ENCODE data around the gene ADAMTS16. TPM values are rescaled to one million over a fixed set of nuclear protein-coding genes. Genes with fewer than 3 reads are reported as not detected.

ADAMTS16 gene
- total RNA-seq, 1 donor = not detected

DNA sequence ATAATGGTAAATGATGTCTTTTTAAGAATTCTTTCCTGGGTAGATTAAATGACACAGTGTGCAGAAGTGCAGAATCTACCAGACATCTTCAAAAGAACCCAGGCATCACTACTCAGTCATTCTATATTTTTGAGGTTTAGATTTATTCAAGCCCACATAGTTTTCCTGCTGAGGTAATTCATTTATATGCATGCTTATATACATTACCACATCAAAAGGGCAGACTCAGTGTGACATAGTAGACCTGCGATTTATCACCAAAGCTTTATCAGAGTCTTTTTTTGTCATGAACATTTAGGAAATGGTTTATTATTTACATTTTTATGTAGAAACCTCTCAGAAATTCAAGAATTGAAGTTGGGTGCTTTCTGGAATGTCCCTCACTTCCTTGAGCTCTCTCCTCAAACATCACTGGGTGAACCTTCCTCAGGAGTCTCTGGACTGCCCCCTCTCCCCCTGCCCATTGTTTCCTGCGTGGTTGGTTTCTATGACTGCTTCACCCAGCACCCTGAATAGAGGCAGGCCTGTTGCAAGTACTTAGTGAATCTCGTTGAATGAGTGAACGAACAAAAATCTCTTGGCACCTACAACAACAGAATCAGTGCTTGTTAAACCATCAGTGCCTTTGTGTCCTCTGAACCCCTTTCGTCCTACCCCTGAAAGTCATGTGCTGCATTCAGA, 42.5 kb downstream of the ADAMTS16 start:
- DNase-seq (ENCODE audit: low read depth in 2 of 3, low spot score in 2 of 3) = no peak

DNA sequence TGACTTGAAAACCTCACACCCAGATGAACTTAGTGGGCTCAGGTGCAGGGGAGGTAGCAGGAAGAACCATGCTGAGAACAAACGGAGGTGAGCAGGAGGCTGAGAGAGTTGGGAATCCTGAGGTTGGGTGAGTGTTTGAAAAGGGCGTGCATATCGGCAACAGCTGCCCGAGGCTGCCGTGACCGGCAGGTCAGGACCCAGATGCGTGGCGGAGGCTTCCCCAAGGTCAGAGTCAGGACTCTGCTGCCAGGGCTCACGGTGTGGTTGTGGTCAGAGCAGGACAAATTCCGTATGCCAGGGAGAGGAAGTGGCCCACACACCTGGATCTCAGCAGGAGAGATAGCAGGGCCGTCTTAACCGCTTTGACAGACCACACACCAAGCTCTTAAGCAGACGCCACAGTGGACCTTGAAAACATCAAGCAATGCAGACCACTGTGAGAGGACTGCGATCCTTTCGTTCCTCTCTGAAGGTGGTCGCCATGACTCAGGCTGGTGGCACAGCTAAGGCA, 43.1 kb downstream of the ADAMTS16 start:
- no peak for DNase-seq (ENCODE audit: low read depth in 2 of 3, low spot score in 2 of 3)

DNA sequence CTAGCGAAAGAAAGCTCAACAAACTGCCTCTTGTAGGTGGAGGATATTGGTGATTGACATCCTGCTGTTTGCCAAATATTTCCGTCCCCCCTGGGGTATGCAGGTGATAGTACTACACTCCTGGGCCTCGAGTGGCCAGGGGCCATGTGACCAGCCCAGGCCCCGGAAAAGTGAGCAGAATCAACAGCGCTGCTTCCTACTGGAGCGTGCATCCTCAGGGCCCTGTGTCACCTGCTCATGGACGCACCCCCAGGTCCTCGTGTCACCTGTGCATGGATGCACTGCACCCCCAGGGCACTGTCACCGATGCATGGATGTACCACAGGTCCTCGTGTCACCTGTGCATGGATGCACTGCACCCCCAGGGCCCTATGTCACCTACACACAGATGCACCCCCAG, 43.8 kb downstream of the ADAMTS16 start:
- no peak for DNase-seq (ENCODE audit: low read depth in 2 of 3, low spot score in 2 of 3)

DNA sequence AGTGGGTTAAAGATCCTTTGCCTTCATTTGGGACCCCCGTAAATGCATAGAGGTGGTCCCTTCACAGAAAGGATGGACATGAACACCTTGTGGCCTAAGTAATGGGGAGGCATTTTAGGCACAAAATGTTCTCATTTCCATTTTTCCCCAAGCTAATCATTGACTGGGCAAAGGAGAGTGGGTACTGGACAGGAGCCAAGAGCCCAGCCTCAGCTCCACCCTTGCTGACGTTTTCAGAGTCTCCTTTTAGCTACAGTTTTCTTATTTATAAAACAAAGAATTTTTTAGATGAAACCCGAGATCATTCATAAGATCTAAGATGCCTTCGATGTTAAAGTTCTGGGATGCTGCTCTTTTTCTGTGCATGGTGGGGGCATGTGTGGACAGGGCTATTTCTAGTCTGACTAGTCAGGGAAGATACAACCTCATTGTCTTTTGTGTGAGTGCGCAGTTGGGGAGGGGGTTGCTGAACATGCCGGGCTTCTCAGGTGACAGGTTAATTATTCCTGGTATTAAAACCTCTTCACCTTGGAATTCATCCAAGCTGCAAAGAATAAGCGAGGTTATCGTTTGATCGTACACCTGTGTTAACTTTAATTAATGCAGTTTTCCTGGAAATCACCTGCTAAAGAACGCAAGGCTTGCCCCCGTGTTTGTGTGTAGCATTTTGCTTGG, 48.4 kb downstream of the ADAMTS16 start:
- no peak for DNase-seq (ENCODE audit: low read depth in 2 of 3, low spot score in 2 of 3)

DNA sequence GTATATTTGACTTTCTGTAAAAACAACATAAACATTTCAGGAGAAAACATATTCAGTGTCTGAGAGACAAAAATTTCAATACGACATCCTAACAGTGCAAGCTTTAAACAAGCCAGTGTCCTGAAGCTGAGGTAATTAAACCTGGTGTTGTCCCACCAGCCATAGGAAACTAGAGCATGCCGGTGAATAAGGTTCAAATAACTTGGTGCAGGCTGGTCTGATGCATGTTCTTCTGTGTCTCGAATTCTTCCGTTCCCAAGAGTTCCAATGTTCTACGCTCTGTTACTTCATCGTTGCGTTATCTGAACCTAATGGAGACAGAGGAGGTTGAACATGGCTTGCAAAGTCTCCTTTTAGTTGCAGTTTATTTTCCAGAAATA, 48.9 kb downstream of the ADAMTS16 start:
- no peak for DNase-seq (ENCODE audit: low read depth in 2 of 3, low spot score in 2 of 3)

DNA sequence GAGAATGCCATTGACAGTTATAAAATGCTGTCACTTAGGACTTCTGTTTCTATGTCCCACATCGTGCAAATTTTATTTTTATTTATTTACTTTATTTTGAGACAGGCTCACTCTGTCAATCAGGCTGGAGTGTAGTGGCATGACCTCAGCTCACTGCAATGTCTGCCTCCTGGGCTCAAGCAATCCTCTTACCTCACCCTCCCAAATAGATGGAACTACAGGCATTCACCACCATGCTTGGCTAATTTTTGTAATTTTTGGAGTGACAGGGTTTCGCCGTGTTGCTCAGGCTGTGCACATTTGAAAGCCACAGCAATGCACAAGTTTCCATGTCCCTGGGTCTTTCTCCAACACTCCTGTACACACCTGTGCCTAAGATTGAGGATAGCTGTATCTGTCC, 51.8 kb downstream of the ADAMTS16 start:
- no peak for DNase-seq (ENCODE audit: low read depth in 2 of 3, low spot score in 2 of 3)

DNA sequence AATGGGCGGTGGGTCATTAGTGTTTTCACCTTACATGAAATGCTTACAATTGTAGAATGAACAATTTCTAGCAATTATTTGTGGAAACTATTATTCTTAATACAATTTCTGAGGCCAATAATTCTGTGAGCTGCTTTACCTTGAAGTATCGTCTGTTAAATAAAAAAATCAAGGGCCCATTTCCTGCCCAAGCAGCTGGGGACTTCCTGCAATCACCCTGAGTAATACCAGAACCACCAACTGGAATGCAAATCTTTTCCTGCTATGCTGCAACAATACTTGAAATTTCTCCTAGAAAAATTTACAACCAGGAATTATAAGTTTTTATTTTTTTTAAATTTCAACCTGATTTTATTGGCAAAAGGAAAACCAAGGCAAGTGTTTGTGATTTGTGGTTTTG, 52.6 kb downstream of the ADAMTS16 start:
- DNase-seq (ENCODE audit: low read depth in 2 of 3, low spot score in 2 of 3) = no peak

DNA sequence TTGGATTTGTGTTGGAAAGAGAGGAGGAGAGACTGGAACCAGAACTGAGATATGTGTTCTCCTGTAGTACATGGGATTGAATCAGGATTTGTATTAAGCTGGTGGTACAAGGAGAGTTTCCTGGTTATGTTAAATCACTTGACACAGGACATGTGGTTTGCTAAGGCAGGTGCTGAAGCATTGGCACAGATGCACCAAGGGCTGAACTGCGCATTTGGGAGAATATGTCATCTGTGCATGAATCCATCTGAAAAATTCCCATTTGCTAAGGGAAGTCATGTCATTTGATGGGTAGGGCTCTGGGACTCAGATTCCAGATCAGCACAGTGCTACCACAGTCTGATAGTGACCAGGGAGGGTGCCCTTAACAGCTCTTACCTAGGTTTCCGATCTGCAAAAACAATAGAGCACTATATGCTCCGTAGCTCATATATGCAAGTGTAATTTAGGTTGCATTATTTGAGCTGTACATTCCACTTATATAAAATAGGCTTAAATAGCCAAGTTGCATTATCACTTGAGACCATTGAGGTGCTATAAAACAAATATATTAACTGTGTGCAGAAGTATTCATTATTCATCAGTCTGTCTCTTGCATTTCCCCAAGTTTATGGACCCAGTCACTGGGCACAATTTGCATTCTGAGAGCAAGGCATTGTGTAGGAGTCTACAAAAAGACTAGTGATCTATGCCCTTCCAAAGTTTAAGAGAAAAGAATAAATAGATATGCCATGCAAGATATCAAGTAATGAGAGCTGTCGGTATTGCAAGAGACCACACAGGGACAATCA, 55.2 kb downstream of the ADAMTS16 start:
- no peak for DNase-seq (ENCODE audit: low read depth in 2 of 3, low spot score in 2 of 3)

DNA sequence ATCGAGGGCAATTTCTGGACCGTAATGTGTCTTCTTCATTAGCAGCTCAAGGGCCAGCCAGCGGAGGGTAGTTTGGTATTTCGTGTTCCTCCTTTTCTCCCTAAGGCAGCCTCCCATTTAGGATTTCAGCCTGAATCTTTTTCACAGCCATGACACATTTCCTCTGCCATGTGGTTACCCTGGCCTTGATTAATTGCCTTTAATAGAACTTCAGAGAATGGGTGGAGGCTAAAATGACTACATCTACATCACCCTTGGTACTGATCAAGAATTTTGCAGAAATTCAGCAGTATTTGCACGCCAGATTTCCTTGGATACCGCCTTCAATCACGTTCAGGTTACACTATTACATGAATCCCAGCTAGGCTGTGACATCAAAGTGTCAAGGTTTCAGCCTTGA, 58.0 kb downstream of the ADAMTS16 start:
- no peak for DNase-seq (ENCODE audit: low read depth in 2 of 3, low spot score in 2 of 3)

DNA sequence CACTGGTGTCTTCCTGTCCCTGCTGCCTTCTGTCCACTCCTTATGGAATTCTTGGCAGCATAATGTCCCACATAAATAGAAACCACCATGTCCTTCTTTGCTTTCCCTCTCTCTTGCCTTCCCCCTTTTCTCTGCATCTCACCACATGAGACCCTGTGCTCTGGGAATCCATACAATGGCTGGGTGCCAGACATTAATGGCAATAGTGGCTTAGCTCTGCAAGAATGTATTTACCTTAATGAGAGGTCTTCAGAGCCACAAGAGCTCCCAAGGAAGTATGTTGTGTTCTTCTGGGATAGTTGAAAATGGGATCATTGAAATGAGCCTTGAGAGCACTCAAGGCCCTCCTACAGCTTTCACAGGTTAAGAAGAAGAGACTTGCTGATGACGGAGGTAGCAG, 58.7 kb downstream of the ADAMTS16 start:
- DNase-seq (ENCODE audit: low read depth in 2 of 3, low spot score in 2 of 3) = no peak

DNA sequence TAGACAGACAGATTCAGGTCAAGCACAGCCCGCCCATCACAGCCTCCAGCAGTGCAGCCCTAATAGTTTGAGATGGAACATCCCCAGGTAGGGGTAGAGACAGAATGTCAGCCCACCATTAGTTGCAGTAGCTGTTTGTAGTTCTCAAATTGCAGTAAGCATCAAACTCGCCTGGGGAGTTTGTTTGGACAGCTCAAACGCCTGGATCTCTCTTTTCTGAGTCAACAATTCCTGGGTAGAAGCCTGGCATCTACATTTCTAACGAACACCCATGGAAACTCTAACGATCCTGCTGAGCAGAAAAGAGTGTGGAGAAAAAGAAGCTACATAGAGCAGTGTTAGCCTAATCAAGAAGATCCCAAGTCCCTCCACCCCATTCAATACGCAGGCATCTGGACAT, 59.4 kb downstream of the ADAMTS16 start:
- no peak for DNase-seq (ENCODE audit: low read depth in 2 of 3, low spot score in 2 of 3)

DNA sequence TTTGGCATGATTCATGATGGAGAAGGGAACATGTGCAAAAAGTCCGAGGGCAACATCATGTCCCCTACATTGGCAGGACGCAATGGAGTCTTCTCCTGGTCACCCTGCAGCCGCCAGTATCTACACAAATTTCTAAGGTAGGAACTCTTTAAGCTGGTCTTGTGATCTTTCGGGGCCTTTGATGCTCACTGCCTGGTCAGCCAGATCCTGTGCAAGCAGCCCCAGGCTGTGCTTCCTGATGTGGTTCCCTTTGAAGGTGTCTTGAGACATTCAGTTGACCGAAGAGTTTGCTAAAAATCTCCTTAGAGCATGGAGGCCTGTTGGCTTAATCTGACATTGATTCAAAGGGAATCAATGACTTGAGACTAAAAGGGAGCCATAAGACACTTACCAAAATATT, 60.0 kb downstream of the ADAMTS16 start:
- DNase-seq (ENCODE audit: low read depth in 2 of 3, low spot score in 2 of 3) = no peak

DNA sequence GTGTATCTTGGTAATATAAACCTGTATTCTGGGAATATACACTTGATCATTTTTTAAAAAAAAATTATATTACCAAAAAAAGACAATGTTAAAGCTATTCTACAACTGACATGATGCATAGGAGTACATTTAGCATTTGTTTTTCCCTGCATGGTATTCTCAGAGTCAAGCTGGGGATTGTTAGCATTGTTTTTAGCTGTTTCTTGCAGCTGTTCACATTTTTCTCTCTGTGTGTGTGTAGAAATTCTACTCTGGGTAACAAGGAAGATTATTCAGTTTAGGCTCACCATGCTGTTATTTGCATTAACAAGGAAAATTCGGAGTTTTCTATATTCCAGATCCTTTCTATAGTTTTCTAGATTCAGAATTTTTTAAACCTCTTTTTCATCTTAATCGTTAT, 62.2 kb downstream of the ADAMTS16 start:
- DNase-seq (ENCODE audit: low read depth in 2 of 3, low spot score in 2 of 3) = no peak

DNA sequence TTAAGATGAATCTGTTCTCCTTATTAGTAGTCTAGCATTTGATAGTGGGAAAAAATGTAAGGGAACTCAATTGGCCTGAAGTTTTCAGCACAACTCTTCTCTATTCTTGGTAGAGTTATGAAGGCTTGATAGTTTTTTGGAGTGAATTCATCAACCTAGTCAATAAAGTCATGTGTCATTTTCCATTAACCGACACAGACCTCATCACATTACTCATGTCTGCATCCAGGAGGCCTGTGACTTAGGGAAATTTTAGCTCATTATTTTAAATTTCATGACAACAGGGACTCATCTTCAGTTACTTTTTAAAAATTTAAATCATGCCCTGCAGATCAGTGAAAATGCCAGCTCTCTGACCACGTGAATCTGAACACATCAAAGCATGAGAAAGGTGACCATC, 63.3 kb downstream of the ADAMTS16 start:
- no peak for DNase-seq (ENCODE audit: low read depth in 2 of 3, low spot score in 2 of 3)

DNA sequence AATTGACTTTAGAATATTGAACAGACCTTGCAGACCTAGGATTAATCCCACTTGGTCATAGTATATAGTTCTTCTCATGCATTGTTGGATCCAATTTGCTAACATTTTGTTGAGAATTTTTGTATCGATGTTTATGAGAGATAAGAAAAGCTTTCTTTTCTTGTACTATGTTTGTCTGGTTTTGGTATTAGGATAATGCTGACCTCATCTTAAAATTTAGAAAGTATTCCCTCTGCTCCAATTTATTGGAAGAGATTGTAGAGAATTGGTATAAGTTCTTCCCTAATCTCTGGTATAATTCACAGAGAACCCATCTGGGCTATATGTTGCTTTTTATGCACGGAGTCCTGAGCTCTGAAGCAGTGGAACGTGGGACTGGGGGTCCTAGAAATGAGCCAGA, 67.7 kb downstream of the ADAMTS16 start:
- no peak for DNase-seq (ENCODE audit: low read depth in 2 of 3, low spot score in 2 of 3)

DNA sequence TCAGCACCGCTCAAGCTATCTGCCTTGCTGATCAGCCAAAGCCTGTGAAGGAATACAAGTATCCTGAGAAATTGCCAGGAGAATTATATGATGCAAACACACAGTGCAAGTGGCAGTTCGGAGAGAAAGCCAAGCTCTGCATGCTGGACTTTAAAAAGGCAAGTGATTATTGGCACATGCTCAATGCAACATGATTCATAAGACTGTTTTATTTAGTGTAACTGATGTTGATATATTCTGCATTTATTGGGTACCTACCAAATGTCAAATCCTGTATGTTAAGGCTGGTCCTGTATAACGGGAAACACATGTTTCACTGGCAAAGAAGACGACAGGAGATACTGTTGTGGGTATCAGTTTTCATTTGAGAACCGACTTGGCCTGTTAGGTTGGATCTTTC, 69.0 kb downstream of the ADAMTS16 start:
- DNase-seq (ENCODE audit: low read depth in 2 of 3, low spot score in 2 of 3) = no peak

DNA sequence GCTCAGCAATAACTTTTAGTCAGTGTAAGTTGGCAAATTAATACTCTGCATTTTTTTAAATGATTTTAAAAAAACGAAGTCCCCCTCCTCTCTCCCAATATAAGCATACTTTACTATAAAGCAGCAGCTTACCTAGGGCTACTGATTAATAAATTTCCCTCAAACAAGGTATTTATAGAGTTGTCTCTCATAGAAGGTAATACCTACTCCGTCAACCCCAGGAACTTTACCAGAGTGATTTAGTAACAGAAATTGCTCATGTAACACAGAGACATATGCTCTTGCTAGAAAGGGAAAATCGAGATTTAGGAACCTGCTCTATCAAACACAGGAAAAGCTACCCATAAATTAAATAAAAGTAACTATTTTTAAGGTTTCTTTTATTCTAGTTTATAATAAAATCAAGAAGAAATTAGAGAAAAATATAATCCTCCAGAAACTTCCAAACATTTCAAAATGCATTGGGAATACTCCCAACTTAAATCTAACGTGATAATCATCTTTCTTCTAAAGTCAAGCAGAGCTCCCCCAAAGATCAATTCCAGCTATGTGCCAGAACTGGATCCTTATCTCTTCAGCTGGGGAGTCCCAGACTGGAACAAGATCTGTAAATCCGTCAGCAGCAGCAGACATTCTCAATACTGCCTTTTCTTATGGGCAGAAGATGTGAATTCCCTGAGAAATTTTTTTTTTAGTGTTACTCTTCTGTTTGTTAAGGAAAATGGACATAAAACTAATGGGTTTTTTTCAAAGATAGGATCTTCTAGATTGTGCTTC, 69.6 kb downstream of the ADAMTS16 start:
- no peak for DNase-seq (ENCODE audit: low read depth in 2 of 3, low spot score in 2 of 3)

DNA sequence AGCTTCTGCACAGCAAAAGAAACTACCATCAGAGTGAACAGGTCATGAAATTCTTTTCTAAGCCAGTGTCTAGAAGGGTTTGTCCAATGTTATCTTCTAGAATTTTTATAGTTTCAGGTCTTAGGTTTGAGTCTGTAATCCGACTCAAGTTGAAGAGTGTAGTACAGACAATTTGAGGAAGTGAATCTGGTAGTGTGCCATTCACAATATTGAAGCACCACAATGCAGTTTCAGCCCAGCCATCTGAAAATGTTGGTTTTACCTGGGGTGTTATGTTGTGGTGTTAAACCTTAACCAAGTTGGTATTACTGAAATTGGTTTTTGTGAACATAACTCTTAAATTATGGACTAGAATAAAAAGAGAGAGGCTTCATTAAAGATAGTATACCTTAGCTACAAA, 77.2 kb downstream of the ADAMTS16 start:
- DNase-seq (ENCODE audit: low read depth in 2 of 3, low spot score in 2 of 3) = no peak

DNA sequence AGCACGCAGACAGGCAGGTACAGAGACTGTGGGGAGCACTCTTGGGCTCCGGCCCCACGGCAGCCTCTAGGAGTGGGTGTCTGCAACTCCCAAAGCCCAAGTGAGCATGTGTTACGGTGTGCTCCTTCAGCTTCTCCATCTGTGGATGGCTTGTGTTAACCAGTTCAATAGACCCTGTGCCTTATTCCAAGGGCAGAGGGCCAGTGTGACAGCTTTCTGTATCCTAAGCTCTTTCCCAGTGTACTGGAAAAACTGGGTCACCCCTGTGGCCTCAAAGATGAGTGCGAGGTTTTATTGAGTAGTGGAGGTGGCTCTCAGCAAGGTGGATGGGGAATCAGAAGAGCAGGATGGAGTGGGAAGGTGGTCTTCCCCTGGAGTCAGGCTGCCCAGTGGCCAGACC, 78.3 kb downstream of the ADAMTS16 start:
- no peak for DNase-seq (ENCODE audit: low read depth in 2 of 3, low spot score in 2 of 3)

DNA sequence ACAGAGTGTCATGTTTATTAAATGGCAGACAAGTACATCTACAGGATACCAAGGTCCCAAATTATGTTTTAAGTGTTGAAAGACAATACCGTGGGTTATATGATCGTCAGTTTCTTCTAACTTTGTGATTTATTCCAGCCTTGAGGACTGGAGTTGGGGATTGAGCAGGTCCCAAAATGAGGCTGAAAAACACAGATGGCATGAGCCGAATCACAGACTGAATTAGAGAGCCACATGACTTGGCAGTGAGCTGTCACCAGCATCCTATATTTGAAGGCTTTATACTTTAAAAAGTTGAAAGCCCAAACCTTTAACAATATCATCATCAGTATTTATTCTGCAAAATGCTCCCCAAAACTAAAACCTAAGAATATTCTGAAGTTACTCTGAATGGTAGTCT, 79.4 kb downstream of the ADAMTS16 start:
- no peak for DNase-seq (ENCODE audit: low read depth in 2 of 3, low spot score in 2 of 3)

All from hematopoietic multipotent progenitor cell (in vitro differentiated cells).